ENCODE data around the gene SCN3A. TPM values are rescaled to one million over a fixed set of nuclear protein-coding genes. Genes with fewer than 3 reads are reported as not detected.

SCN3A gene
- total and polyA plus RNA-seq, 9 of the 15 experiments (the other 6 are each of a cell fraction or from before 2014, with no cell fraction given), result not detected

DNA sequence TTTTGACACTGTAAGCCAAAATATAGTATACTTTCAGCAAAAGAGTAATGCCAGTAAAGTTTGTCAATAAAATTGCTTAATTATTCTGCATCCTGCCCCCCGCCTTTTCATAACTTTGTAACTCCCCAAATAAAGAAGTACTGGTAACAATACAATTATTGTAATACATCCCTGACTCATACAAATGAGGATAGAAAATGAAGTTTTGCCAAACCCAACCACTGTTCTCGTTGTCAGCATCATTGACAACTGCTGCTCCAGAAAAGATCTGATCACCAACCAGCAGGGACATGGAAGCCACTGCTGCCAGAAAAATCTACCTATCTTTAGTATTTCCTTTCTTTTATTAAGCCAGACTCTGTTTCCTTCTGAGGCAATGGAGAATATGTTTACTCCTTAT is 27.1 kb downstream of the SCN3A start (continued):
- TF ChIP-seq OTX1 (CRISPR knock-in tag; IDR thresholded peaks at IDR 0.05) (no peak), ZNF347 (CRISPR knock-in tag; IDR thresholded peaks at IDR 0.05; ENCODE audit: low read depth) (no peak), GABPB2 (CRISPR knock-in tag; conservative IDR thresholded peaks at IDR 0.05) (no peak), ETV1 (tag; conservative IDR thresholded peaks at IDR 0.05; ENCODE audit: low read depth) (no peak), PHB2 (IDR thresholded peaks at IDR 0.05; ENCODE audit: low read depth) (no peak), THRAP3 (IDR thresholded peaks at IDR 0.05; ENCODE audit: borderline replicate concordance) (no peak), ZNF124 (CRISPR knock-in tag; IDR thresholded peaks at IDR 0.05) (no peak), SMAD2 (IDR thresholded peaks at IDR 0.05; ENCODE audit: low read depth, low read length) (no peak), JUND (IDR thresholded peaks at IDR 0.05; ENCODE audit: borderline replicate concordance, low read depth, low read length) (no peak), JUND (tag; IDR thresholded peaks at IDR 0.05; ENCODE audit: borderline replicate concordance, low read depth, low read length) (no peak), ZNF197 (CRISPR knock-in tag; IDR thresholded peaks at IDR 0.05; ENCODE audit: low read depth) (no peak), PCBP2 (IDR thresholded peaks at IDR 0.05; ENCODE audit: low read depth, low read length, poor library complexity, severe bottlenecking) (no peak)
- TF ChIP-seq, protein P1, sequence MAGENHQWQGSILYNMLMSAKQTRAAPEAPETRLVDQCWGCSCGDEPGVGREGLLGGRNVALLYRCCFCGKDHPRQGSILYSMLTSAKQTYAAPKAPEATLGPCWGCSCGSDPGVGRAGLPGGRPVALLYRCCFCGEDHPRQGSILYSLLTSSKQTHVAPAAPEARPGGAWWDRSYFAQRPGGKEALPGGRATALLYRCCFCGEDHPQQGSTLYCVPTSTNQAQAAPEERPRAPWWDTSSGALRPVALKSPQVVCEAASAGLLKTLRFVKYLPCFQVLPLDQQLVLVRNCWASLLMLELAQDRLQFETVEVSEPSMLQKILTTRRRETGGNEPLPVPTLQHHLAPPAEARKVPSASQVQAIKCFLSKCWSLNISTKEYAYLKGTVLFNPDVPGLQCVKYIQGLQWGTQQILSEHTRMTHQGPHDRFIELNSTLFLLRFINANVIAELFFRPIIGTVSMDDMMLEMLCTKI (IDR thresholded peaks at IDR 0.05; ENCODE audit: partially characterized antibody), result no peak
